22Rv1 (cell line): ENCODE results near the gene REXO1.
A peak's percentile ranks its signal among the peaks of the same experiment; 100 is the strongest.
"Not testable (repeated sequence)": the region's sequence is repeated elsewhere in the genome, so short reads cannot be mapped to it uniquely, and the experiment has no call there.

Experiments
- H3K27ac ChIP-seq: fragments of 450-650 bp; 2 replicates; pipeline ENCODE4 v1.5.1; 2017
- CTCF ChIP-seq: fragments of 450-650 bp; IDR thresholded peaks from 2 replicates; pipeline ENCODE4 v1.5.1; 2017; ENCODE audit warnings: mild to moderate bottlenecking
- ZFX ChIP-seq: fragments of 450-650 bp; IDR thresholded peaks from 2 replicates; pipeline ENCODE4 v1.6.1; 2017; ENCODE audit warnings: antibody characterized with exemption, borderline replicate concordance

REXO1 gene

GRCh38 chr19:1884719-1885334 lies 36.5 kb upstream of the REXO1 start:
- peak overlapping the region; percentile 61 for H3K27ac ChIP-seq
- no peak for TF ChIP-seq ZFX
- no peak for TF ChIP-seq CTCF

- no peak for TF ChIP-seq CTCF
- no peak for TF ChIP-seq ZFX
- H3K27ac ChIP-seq, result peak overlapping the region; percentile 61
These were observed 36.0 kb upstream of the REXO1 start for GRCh38 chr19:1884291-1884718.

GRCh38 chr19:1883784-1884183 lies 35.5 kb upstream of the REXO1 start:
- H3K27ac ChIP-seq, result no peak overlapping the region; the same call in 1 of the 2 replicates
- TF ChIP-seq CTCF (no peak), ZFX (no peak)

- no peak for TF ChIP-seq ZFX
- no peak for TF ChIP-seq CTCF
- no peak overlapping the region for H3K27ac ChIP-seq
These were observed 34.8 kb upstream of the REXO1 start for GRCh38 chr19:1882786-1883692.

- H3K27ac ChIP-seq, result no peak overlapping the region
- TF ChIP-seq ZFX (no peak), CTCF (no peak)
These were observed 34.0 kb upstream of the REXO1 start for GRCh38 chr19:1882089-1882785.

- not testable (repeated sequence) for H3K27ac ChIP-seq
These were observed 33.3 kb upstream of the REXO1 start for GRCh38 chr19:1881393-1882088.

- H3K27ac ChIP-seq, result no peak overlapping the region
- TF ChIP-seq ZFX (no peak), CTCF (no peak)
These were observed 32.5 kb upstream of the REXO1 start for GRCh38 chr19:1880611-1881392.

- H3K27ac ChIP-seq, result not testable (repeated sequence)
These were observed 31.7 kb upstream of the REXO1 start for GRCh38 chr19:1879982-1880381.

- H3K27ac ChIP-seq, result not testable (repeated sequence)
These were observed 30.3 kb upstream of the REXO1 start for GRCh38 chr19:1878583-1878982.

- not testable (repeated sequence) for H3K27ac ChIP-seq
These were observed 29.0 kb upstream of the REXO1 start for GRCh38 chr19:1877280-1877660.
